Measurements from ENCODE around the gene SCP2.

SCP2 gene

GRCh38 chr1:53043271-53043670 lies 116.2 kb downstream of the SCP2 start:
- DNase-seq (ENCODE audit: low read depth), result no peak

GRCh38 chr1:53044926-53045325 lies 117.8 kb downstream of the SCP2 start:
- DNase-seq (ENCODE audit: low read depth), result no peak

- no peak for DNase-seq (ENCODE audit: low read depth)
Measured at GRCh38 chr1:53046930-53047329, 119.9 kb downstream of the SCP2 start.

- peak; percentile 80 for DNase-seq (ENCODE audit: low read depth)
Measured at GRCh38 chr1:53047737-53048736, 121.0 kb downstream of the SCP2 start.

- DNase-seq (ENCODE audit: low read depth), result no peak
Measured at GRCh38 chr1:53048960-53049573, 122.0 kb downstream of the SCP2 start.

- DNase-seq (ENCODE audit: low read depth), result no peak
Measured at GRCh38 chr1:53049574-53049967, 122.5 kb downstream of the SCP2 start.

GRCh38 chr1:53050310-53050709 lies 123.2 kb downstream of the SCP2 start:
- DNase-seq (ENCODE audit: low read depth), result no peak

- no peak for DNase-seq (ENCODE audit: low read depth)
Measured at GRCh38 chr1:53051676-53052075, 124.6 kb downstream of the SCP2 start.

GRCh38 chr1:53057127-53057526 lies 130.1 kb downstream of the SCP2 start:
- DNase-seq (ENCODE audit: low read depth), result no peak

- DNase-seq (ENCODE audit: low read depth), result no peak
Measured at GRCh38 chr1:53060579-53060978, 133.5 kb downstream of the SCP2 start.

- no peak for DNase-seq (ENCODE audit: low read depth)
Measured at GRCh38 chr1:53061123-53061858, 134.2 kb downstream of the SCP2 start.

GRCh38 chr1:53061859-53062707 lies 135.0 kb downstream of the SCP2 start, which contains the start of gene PODN:
PODN (plus strand) TSS chr1:53062213; CDS start chr1:53069856, 7,643 bp downstream.
- no peak for DNase-seq (ENCODE audit: low read depth)

- DNase-seq (ENCODE audit: low read depth), result no peak
Measured at GRCh38 chr1:53062708-53063591, 135.9 kb downstream of the SCP2 start.

GRCh38 chr1:53063744-53064515 lies 136.9 kb downstream of the SCP2 start:
- no peak for DNase-seq (ENCODE audit: low read depth)

GRCh38 chr1:53065391-53065790 lies 138.3 kb downstream of the SCP2 start:
- DNase-seq (ENCODE audit: low read depth), result no peak

- DNase-seq (ENCODE audit: low read depth), result no peak
Measured at GRCh38 chr1:53066488-53066887, 139.4 kb downstream of the SCP2 start.

- DNase-seq (ENCODE audit: low read depth), result no peak
Measured at GRCh38 chr1:53066891-53067738, 140.0 kb downstream of the SCP2 start.

GRCh38 chr1:53067886-53068285 lies 140.8 kb downstream of the SCP2 start:
- DNase-seq (ENCODE audit: low read depth), result no peak
